Right lobe of liver (tissue), 4 donors: ENCODE measurements around the gene NPFF.

Experiments
- POLR2A ChIP-seq: fragments of 450-650 bp; IDR thresholded peaks from one replicate; pipeline ENCODE4 v1.6.1; 2017; ENCODE audit warnings: antibody characterized with exemption, mild to moderate bottlenecking
- TF ChIP-seq, protein P1 (sequence below), 4 donors: fragments of 200-600 bp in 3 of 4; fragments of 450-650 bp in 1 of 4; IDR thresholded peaks; one replicate each; pipeline versions ENCODE4 v1.5.1 to v1.8.0; 2016 to 2022; ENCODE audit warnings: antibody characterized with exemption in 4 of 4, mild to moderate bottlenecking in 2 of 4
- donor health status: DM: no; HTN: no; CAD: no.
- donor health status: DM: no; HTN: no; CAD: no.
- donor health status: DM: no; HTN: yes; CAD: no.

DNA sequence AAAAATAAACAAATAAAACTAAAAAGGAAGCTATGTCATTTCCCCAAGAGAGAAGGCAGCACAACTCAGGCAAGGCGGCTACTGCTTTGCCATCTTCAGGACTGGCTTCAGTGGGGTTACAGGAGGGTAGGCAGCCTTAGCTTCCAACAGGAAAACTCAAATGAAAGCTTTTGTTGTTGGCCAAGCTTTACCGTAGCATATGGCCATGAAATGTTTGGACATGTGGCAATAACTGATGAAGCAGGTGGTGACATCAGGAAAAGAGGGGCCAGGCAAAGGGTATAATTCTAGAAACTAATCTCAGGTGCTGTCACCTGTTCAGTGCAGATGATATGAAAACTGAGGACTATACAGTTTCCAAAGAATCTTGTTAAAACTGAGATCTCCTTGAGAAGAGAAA, 22.8 kb upstream of the NPFF start:
- TF ChIP-seq, protein P1, sequence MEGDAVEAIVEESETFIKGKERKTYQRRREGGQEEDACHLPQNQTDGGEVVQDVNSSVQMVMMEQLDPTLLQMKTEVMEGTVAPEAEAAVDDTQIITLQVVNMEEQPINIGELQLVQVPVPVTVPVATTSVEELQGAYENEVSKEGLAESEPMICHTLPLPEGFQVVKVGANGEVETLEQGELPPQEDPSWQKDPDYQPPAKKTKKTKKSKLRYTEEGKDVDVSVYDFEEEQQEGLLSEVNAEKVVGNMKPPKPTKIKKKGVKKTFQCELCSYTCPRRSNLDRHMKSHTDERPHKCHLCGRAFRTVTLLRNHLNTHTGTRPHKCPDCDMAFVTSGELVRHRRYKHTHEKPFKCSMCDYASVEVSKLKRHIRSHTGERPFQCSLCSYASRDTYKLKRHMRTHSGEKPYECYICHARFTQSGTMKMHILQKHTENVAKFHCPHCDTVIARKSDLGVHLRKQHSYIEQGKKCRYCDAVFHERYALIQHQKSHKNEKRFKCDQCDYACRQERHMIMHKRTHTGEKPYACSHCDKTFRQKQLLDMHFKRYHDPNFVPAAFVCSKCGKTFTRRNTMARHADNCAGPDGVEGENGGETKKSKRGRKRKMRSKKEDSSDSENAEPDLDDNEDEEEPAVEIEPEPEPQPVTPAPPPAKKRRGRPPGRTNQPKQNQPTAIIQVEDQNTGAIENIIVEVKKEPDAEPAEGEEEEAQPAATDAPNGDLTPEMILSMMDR (IDR thresholded peaks at IDR 0.05): no peak
- TF ChIP-seq POLR2A: no peak
